HG03439 (cell line): ENCODE measurements around the gene KEAP1.
A peak's percentile ranks its signal among the peaks of the same experiment; 100 is the strongest.
"Not testable (repeated sequence)": the region's sequence is repeated elsewhere in the genome, so short reads cannot be mapped to it uniquely, and the experiment has no call there.

Experiments
- ATAC-seq: cut with Tn5 transposase; IDR thresholded peaks from one replicate; pipeline ENCODE4 v1.9.1; 2021; ENCODE audit warnings: mild to moderate bottlenecking, moderate library complexity; ENCODE audit not compliant: unreplicated experiment

KEAP1 gene

DNA sequence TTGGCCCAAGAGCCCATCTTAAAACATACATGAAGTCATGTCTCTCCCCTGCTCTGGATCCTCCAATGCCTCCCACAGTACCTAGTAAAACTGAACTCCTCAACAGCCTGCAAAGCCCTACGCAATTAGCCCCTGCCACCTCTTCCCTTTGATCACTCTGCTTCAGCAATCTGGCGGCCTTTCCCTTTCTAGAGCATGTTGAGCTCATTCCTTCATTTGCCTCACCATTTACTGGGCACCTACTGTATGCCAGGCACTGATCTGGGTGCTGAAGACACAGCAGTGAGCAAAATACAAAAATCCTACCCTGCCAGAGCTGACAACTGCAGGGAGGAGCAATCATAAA is 2.9 kb downstream of the KEAP1 start:
- ATAC-seq: no peak

DNA sequence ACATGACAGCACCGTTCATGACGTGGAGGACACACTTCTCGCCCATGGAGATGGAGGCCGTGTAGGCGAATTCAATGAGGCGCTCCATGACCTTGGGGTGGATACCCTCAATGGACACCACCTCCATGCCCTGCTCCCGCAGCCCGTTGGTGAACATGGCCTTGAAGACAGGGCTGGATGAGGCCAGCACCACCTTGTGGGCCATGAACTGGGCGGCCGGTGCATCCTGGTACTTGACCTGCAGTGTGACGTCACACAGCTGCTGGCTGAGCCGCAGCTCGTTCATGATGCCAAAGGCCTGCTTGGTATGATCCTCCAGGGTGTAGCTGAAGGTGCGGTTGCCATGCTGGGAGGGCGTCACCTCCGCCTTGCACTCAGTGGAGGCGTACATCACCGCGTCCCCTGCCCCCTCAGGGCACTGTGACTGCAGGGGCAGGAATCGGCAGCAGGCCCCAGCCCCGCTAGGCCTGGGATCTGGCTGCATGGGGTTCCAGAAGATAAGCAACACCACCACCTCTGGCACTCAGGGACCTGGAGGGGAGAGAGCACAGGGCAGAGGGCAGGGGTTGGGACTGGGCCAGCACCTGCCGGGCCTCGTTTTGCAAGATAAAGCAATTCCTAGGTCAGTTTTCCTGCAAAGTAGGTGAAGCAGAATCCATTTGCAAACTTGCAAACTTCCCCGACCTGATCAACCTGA is 3.5 kb downstream of the KEAP1 start:
- ATAC-seq: no peak

DNA sequence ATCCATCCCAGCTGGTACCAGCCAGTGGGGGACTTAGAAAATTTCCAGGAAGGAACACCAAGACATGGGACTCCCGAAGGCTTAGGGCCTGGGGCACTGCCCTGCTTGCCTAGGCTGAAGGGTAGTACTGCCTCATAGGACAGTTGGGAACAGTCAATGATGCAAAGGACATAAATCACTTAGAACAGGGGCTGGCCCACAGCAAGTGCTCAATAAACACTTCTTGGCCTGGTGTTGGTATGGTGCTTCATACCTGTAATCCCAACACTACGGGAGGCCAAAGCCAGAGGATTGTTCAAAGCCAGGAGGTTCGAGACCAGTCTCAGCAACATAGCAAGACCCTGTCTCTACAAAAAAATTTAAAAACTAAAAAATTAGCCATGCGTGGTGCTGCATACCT is 5.8 kb downstream of the KEAP1 start:
- ATAC-seq: no peak

DNA sequence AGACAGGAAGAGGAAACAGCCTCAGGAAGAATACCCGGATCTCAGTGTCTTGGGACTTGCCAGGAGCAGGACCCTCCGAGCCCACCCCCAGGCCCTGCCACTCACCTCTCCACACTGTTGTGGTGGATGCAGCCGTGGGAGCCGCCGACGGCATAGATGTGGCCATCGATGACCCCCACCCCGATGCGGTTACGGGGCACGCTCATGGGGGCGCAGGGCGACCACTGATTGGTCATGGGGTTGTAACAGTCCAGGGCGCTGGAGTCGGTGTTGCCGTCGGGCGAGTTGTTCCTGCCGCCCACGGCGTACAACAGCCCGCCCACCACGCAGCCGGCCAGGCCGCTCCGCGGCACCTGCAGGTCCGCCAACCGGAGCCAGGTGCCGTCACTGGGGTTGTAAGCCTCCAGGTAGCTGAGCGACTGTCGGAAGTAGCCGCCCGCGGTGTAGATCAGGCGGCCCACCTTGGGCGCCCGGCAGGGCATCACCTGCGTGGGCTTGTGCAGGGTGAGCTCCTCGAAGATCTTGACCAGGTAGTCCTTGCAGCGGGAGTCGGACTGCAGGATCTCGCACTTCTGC is 11.6 kb downstream of the KEAP1 start:
- no peak for ATAC-seq

DNA sequence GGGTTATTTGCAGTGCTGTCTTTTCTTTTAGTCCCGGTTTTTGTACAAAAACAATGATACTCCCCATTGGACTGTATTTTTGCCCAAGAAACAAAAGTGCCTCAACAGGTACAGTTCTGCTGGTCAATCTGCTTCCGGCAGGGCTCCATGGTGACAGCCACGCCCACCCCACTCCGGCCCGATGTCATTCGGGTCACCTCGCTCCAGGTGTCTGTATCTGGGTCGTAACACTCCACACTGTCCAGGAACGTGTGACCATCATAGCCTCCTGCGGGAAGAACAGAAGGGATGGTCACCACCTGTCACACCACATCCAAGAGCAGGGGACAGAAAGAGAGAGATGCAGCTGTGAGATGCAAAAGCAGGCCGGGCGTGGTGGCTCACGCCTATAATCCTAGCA is 16.6 kb downstream of the KEAP1 start:
- ATAC-seq: no peak

DNA sequence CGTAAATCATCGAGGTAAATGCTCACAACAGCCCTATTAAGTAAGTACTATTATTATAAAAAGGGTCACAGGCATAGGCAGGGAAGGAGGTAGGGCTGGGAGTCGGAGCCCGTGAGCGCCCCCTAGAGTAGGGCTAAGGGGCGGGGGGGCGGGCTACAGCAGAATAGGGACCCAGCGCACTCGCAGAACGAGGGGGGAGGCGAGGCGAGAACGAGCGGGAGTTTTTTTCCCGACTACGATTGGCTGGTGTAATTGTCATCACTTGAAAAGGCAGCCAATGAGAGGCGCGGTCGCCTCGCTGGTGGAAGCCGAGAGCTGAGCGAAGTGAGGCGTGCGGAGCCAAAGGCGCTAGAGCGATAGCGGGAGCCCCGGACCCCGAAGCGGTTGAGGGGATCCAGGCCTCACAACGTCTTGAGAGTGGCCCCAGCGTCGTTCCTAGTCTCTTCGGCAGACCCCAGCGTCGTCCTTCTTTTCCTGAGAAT is 24.2 kb downstream of the KEAP1 start:
- ATAC-seq: no peak

DNA sequence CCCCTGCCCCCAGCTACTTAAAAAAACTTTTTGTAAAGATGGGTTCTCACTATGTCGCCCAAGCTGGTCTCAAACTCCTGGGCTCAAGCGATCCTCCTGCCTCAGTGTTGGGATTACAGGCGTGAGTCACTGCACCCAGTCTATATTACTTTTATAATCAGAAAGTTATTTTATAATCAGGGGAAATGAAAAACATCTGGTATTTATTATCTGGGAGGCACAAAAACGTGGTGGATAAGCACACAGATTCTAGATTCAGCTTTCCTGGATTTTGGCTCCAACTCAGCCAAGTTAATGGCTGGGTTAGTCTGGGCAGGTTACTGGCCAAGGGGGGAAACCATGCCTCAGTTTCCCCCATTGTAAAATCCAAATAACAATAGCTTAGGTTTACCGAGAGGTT is 24.7 kb downstream of the KEAP1 start:
- no peak for ATAC-seq

DNA sequence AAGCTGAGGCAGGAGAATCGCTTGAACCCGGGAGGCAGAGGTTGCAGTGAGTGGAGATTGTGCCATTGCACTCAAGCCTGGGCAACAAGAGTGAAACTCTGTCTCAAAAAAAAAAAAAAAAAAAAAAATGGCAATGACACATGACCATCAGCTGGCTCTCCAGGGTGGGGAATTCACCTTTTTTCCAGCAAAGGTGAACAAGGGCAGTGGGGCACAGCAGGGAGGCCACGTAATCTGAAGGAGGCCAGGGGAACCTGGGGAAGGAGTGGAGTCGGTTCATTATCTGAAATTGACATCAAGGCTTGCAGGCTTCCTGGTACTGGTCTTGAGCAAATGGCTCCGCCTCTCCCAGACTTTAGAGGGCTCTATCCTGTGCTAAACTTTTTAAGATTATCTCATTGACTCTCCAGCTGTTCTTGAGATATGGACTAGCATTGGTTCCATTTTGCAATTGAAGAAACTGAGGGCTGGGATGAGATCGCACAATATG is 28.1 kb downstream of the KEAP1 start:
- ATAC-seq: no peak

DNA sequence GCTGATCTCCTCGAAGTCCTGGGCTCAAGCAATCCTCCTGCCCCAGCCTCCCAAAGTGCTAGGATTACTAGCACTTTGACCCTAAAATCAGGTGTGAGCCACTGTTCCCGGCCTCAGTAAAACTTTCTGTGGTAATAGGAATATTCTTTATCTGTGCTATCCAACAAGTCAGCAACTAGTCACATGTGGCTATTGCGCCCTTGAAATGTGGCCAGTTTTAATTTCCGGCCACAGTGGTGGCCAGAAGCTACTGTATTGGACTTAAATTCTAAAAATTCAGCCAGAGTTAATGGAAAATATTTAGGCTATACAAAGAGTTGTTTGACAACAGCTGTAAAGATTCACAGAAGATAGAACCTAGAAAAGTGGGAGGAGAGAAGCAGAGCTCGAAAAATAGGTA is 30.0 kb downstream of the KEAP1 start:
- ATAC-seq: no peak

DNA sequence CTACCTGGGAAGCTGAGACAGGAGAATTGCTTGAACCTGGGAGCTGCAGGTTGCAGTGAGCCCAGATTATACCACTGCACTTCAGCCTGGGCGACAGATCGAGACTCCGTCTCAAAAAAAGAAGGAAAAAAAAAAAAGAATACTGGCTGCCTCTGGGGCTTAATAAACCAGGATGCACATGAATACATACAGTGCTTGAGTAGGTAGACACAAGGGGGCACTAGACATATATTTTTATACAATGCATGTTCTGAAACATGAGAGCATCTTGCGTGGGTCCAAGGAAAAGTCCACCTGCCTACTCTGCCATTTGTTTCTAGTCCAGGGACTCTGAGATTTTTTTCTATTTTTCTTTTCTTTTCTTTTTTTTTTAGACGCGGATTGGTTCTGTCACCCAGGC is 31.2 kb downstream of the KEAP1 start:
- no peak for ATAC-seq

DNA sequence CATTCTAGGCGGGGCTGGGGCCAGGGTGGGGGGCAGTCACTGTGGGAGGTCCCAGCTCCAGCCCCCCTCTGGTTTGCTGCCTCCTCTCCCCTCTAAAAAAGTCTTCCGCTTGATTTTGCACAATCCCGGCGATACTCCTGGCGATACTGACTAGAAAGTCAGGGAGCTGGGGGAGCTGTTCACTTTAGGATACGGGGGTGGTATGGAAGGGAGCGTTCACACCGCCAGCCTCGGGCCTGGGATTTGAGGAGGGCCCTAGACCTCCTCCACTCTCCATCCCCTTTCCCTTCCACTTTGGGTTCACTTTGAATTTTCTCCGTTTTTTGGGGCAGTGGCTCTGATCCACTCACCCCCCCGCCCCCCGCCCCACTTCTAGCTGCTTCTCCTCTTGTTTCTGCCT is 35.0 kb downstream of the KEAP1 start:
- no peak for ATAC-seq

DNA sequence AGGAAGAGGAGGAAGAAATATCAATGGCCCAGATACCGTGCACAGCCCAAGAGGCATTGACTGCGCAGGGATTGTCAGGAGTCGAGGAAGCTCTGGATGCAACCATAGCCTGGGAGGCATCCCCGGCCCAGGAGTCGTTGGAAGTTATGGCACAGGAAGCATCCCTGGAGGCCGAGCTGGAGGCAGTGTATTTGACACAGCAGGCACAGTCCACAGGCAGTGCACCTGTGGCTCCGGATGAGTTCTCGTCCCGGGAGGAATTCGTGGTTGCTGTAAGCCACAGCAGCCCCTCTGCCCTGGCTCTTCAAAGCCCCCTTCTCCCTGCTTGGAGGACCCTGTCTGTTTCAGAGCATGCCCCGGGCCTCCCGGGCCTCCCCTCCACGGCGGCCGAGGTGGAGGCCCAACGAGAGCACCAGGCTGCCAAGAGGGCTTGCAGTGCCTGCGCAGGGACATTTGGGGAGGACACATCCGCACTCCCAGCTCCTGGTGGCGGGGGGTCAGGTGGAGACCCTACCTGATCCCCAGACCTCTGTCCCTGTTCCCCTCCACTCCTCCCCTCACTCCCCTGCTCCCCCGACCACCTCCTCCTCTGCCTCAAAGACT is 36.0 kb downstream of the KEAP1 start:
- no peak for ATAC-seq

DNA sequence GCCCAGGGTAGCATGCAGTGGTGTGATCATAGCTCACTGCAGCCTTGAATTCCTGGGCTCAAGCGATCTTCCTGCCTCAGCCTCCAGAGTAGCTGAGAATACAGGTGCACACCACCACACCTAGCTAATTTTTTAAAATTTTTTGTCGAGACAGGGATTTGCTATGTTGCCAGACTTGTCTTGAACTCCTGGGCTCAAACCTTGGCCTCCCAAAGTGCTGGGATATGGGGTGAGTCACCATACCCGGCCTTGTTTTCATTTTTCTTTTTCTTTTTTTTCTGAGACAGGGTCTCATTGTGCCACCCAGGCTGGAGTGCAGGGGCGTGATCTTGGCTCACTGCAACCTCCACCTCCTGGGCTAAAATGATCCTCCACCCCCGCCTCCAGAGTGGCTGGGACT is 38.7 kb downstream of the KEAP1 start:
- no peak for ATAC-seq

DNA sequence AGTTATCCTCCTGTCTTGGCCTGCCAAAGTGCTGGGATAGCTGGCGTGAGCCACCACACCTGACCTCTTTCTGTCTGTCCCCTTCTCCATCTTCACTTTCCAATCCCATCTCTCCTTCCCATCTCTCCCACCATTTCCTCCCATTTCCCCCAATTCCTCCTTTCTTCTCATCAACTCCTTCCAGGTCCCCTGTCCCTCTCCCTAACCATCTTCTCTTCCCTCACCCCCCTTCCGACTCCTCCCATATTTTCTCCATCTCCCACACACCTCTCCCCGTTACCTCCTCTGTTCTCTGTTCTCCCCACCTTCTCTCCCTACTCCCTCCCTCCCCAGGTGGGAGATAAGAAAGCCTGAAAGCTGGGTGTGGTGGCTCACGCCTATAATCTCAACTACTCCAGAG is 40.6 kb downstream of the KEAP1 start:
- no peak for ATAC-seq

DNA sequence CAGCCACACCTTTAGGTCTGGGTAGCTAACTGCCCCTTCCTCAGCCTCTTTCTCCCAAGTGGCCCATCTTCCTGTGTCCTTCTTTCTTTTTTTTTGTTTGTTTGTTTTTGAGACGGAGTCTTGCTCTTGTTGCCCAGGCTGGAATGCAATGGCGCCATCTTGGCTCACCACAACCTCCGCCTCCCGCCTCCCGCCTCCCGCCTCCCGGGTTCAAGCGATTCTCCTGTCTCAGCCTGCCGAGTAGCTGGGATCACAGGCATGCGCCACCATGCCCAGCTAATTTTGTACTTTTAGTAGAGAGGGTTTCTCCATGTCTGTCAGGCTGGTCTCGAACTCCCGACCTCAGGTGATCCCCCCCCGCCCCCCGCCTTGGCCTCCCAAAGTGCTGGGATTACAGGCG is 41.1 kb downstream of the KEAP1 start:
- not testable (repeated sequence) for ATAC-seq

DNA sequence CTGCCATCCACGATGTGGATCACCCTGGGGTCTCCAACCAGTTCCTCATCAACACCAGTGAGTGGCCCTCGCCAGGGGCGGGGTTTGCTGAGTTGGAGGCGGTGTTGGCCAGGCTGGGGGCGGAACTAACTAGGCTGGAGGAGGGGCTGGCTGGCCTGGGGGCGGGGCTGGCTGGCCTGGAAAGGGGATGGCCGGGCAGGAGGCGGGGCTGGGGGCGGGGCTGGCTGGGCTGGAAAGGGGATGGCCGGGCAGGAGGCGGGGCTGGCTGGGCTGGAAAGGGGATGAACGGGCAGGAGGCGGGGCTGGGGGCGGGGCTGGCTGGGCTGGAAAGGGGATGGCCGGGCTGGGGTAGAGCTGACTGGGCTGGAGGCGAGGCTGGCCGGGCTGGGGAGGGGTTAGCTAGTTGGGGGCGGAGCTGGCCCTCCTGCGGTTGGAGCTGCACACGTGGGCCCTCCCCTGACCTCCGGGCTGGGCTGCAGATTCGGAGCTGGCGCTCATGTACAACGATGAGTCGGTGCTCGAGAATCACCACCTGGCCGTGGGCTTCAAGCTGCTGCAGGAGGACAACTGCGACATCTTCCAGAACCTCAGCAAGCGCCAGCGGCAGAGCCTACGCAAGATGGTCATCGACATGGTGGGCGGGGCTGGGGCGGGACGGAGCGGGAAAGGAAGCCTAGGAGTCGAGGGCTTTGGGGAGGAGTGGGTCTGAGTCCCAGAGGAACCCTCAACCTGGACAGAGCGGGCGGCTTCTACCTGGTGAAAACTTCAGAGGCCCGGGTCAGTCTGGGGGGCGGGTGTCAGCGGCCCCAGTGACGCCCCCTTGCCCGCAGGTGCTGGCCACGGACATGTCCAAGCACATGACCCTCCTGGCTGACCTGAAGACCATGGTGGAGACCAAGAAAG is 41.9 kb downstream of the KEAP1 start:
- peak; percentile 75 for ATAC-seq

DNA sequence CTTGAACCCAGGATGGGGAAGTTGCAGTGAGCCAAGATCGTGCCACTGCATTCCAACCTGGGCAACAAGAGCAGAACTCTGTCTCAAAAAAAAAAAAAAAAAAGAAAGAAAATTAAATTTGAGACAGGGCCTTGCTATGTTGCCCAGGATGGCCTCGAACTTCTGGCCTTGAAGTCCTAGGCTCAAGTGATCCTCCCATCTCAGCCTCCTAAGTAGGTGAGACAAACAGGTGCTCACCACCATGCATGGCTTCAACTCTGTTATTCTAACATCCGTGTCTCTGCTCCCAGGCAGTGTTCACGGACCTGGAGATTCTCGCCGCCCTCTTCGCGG is 42.5 kb downstream of the KEAP1 start:
- ATAC-seq: no peak

DNA sequence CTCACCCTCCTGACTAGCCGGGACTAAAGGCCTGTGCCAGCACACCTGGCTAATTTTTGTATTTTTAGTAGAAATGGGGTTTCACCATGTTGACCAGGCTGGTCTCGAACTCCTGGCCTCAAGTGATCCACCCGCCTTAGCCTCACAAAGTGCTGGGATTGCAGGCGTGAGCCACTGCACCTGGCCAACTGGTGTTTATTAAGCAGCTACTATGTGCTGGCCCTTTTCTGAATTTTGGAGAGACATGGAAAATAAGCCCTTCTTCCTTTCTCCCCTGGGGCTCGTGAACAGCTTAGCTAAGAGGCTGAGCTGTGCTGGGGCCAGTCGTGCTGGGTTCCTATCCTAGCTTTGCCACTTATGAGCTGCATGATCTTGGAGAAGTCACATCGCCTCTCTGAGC is 44.4 kb downstream of the KEAP1 start:
- not testable (repeated sequence) for ATAC-seq

DNA sequence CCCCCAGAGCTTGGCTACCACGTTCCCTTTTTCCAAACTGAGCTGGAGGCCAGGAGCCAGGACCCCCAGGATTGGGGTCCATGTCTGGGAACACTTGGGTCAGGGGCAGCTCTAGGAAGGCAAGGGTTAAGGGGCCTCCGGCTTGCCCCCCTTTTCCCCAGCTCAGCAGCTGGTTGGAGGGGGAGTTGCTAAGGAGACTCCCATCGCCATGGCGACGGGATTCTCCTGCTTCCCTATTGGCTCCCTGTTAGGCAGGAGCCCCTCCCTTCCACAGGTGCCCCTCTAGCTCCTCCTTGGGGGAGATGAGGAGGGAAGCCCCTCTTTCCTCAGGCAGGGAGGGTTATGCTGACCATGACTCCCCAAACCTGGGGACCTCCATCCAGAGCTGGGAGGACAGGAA is 48.9 kb downstream of the KEAP1 start:
- no peak for ATAC-seq

DNA sequence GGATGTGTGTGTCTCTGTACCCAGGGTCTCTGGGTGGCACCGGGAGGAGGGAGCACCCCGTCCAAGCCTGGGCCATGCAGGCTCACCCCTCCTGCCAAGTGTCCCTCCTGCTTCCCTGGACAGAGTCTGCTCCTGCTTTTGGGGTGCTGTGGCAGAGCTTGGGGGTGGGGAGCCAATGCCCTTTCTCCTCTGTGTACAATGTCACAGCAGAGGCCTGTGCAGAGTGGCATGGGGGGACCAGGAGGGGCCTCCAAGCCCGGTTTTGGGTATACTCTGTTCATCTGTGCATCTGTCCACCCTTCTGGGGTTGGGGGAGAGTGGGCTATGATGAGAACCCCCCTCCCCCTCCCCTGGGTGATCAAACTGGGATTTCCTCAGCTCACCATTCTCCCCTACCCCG is 49.3 kb downstream of the KEAP1 start:
- no peak for ATAC-seq

DNA sequence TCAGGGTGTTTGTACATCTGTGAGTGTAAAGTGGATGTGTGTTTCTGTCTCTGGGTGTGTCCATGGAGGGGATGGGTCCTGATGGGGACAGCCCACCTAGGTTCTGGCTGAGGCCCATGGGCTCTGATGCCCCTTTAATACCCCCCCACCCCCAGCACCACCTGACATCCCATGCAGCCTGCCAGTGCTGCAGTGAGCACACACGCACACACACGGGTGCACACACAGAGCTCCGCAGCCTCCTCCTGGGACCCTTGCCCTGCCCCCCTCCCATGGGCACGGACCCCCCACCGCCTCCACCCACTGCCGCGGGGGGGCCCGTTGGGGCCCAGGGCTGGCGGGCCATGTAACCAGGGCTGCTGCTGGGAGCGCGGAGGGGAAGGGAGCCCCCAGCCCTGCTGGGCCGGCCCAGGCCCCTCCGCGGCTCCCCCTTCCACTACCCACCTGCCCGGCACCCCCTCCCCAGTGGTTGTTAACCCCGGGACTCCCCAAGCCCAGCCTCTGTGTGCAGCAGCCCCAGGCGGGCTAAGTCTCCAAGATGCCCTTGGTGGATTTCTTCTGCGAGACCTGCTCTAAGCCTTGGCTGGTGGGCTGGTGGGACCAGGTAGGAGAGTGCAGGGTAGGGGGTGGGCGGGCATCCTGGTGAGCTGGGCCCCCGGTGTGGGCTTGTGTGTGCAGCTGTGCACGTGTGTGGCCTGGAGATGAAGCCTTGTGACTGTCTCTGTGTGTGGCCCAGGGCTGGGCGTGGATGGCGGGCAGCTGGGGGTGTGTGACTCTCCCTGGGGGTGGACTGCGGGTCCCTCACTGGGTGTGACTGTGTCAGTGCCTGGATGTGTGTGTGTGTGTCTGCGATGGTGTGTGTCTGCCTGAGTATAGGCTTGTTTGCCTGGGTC is 50.2 kb downstream of the KEAP1 start:
- no peak for ATAC-seq
